Mesenchymal stem cell (in vitro differentiated cells and primary cell): Measurements from ENCODE around the gene GNLY.

ENCODE experiments used
- DNase-seq: peaks from one replicate; pipeline ENCODE4 v3.0.0-alpha.2; 2013
- H2AFZ ChIP-seq: one replicate; pipeline ENCODE4 v1.6.1; 2013; ENCODE audit warnings: low read depth, mild to moderate bottlenecking, control low read depth, inconsistent platforms, low read length, moderate library complexity
- H2AK5ac ChIP-seq: 2 replicates; pipeline ENCODE4 v1.6.1; 2013; ENCODE audit warnings: low read length, moderate library complexity, mild to moderate bottlenecking, inconsistent platforms; ENCODE audit not compliant: severe bottlenecking
- H2BK120ac ChIP-seq: one replicate; pipeline ENCODE4 v1.6.1; 2013; ENCODE audit warnings: low read depth, mild to moderate bottlenecking, inconsistent platforms, low read length, moderate library complexity
- H2BK12ac ChIP-seq, 2 experiments: one replicate each; pipeline ENCODE4 v1.6.1; 2013; ENCODE audit warnings: inconsistent platforms in 2 of 2, low read length in 2 of 2, mild to moderate bottlenecking in 2 of 2, moderate library complexity in 2 of 2, control low read depth in 1 of 2
- H2BK15ac ChIP-seq: one replicate; pipeline ENCODE4 v1.6.1; 2013; ENCODE audit warnings: mild to moderate bottlenecking, low read depth, inconsistent platforms; ENCODE audit not compliant: poor library complexity, severe bottlenecking
- H2BK5ac ChIP-seq: 2 replicates; pipeline ENCODE4 v1.6.1; 2013; ENCODE audit warnings: low read depth, mild to moderate bottlenecking, low read length, control low read depth, inconsistent platforms; ENCODE audit not compliant: poor library complexity, severe bottlenecking
- H3K14ac ChIP-seq, 2 experiments: one replicate each; pipeline ENCODE4 v1.6.1; 2013; ENCODE audit warnings: inconsistent platforms in 2 of 2, low read length in 2 of 2, control low read depth in 1 of 2, mild to moderate bottlenecking in 1 of 2, moderate library complexity in 1 of 2
- H3K18ac ChIP-seq, 2 experiments: one replicate each; pipeline ENCODE4 v1.6.1; 2013; ENCODE audit warnings: inconsistent platforms in 2 of 2, low read length in 2 of 2, control low read depth in 1 of 2, low read depth in 1 of 2, mild to moderate bottlenecking in 1 of 2
- H3K23ac ChIP-seq, 2 experiments: one replicate each; pipeline ENCODE4 v1.6.1; 2013; ENCODE audit warnings: inconsistent platforms in 2 of 2, low read length in 2 of 2, mild to moderate bottlenecking in 2 of 2, moderate library complexity in 2 of 2, control low read depth in 1 of 2
- H3K27ac ChIP-seq: 2 replicates; pipeline ENCODE4 v1.5.1; 2013; ENCODE audit warnings: mild to moderate bottlenecking, moderate library complexity, low read length, control low read depth, inconsistent platforms; ENCODE audit not compliant: poor library complexity, severe bottlenecking
- H3K27me3 ChIP-seq, 2 experiments: 2 replicates each; pipeline versions ENCODE4 v1.6.1 to v1.7.0; 2013; ENCODE audit warnings: low read length in 2 of 2, mild to moderate bottlenecking in 2 of 2, moderate library complexity in 2 of 2, control low read depth in 1 of 2, inconsistent platforms in 1 of 2; ENCODE audit not compliant: control insufficient read depth in 1 of 2, insufficient read depth in 1 of 2
- H3K36me3 ChIP-seq, 2 experiments: 2 replicates each; pipeline versions ENCODE4 v1.6.1 to v1.7.0; 2013; ENCODE audit warnings: low read length in 2 of 2, control low read depth in 1 of 2, inconsistent platforms in 1 of 2, low read depth in 1 of 2, mild to moderate bottlenecking in 1 of 2; ENCODE audit not compliant: insufficient read depth in 2 of 2, control insufficient read depth in 1 of 2
- H3K4ac ChIP-seq, 2 experiments: one replicate each; pipeline ENCODE4 v1.6.1; 2013; ENCODE audit warnings: inconsistent platforms in 2 of 2, low read length in 2 of 2, mild to moderate bottlenecking in 2 of 2, moderate library complexity in 2 of 2, control low read depth in 1 of 2, low read depth in 1 of 2
- H3K4me1 ChIP-seq: 2 replicates; pipeline ENCODE4 v1.6.1; 2013; ENCODE audit warnings: low read depth, low read length, control low read depth; ENCODE audit not compliant: control insufficient read depth, insufficient read depth
- H3K4me2 ChIP-seq: 2 replicates; pipeline ENCODE4 v1.6.1; 2013; ENCODE audit warnings: low read length, mild to moderate bottlenecking, inconsistent platforms; ENCODE audit not compliant: poor library complexity, severe bottlenecking
- H3K4me3 ChIP-seq, 2 experiments: 2 replicates each; pipeline versions ENCODE4 v1.5.1 to v1.7.0; 2013; ENCODE audit warnings: low read length in 2 of 2, mild to moderate bottlenecking in 2 of 2, control low read depth in 1 of 2, low read depth in 1 of 2; ENCODE audit not compliant: insufficient read depth in 1 of 2
- H3K79me1 ChIP-seq: replicated peaks from 2 replicates; pipeline ENCODE4 v1.6.1; 2013; ENCODE audit warnings: mild to moderate bottlenecking, control low read depth, low read length, inconsistent platforms; ENCODE audit not compliant: poor library complexity, severe bottlenecking
- H3K9ac ChIP-seq: 2 replicates; pipeline ENCODE4 v1.7.0; 2013; ENCODE audit warnings: mild to moderate bottlenecking, low read length, moderate library complexity
- H3K9me3 ChIP-seq: 2 replicates; pipeline ENCODE4 v1.7.0; 2013; ENCODE audit warnings: mild to moderate bottlenecking, low read length; ENCODE audit not compliant: control insufficient read depth
- H4K8ac ChIP-seq: one replicate; pipeline ENCODE4 v1.6.1; 2013; ENCODE audit warnings: inconsistent platforms, mild to moderate bottlenecking, low read length, moderate library complexity
- H4K91ac ChIP-seq: one replicate; pipeline ENCODE4 v1.6.1; 2013; ENCODE audit warnings: mild to moderate bottlenecking, low read length, inconsistent platforms
- WGBS: methylation state at CpG from one replicate; pipeline ENCODE4 v1.1.7; 2013; ENCODE audit warnings: mixed read lengths; 5-methylcytosine and 5-hydroxymethylcytosine counted together

The GNLY gene

GRCh38 chr2:85723707-85724360, 29.7 kb downstream of the GNLY start:
- DNase-seq: no peak
- Histone ChIP-seq H2BK5ac (no peak overlapping the region), H3K4me2 (no peak overlapping the region)

GRCh38 chr2:85724731-85725181, 30.6 kb downstream of the GNLY start:
- H3K27ac ChIP-seq: no peak overlapping the region
- 84% methylated on average over 5 of the region's 5 CpGs for WGBS
- no peak overlapping the region for H3K4me2 ChIP-seq
- DNase-seq: no peak
- H3K4me3 ChIP-seq: no peak overlapping the region
- peaks cover 4 to 22% of the 10 kb centered on the region in 2 experiments for H3K27me3 ChIP-seq
- H2BK12ac ChIP-seq: no peak overlapping the region
- H3K36me3 ChIP-seq: no peaks in the 10 kb centered on the region
- no peak overlapping the region for H4K8ac ChIP-seq
- H4K91ac ChIP-seq: no peak overlapping the region
- H3K23ac ChIP-seq: no peak overlapping the region
- no peak overlapping the region for H3K18ac ChIP-seq
- H2BK5ac ChIP-seq: no peak overlapping the region
- H2AK5ac ChIP-seq: no peak overlapping the region
- no peaks in the 10 kb centered on the region for H3K4me1 ChIP-seq
- H2BK120ac ChIP-seq: no peak overlapping the region
- no peak overlapping the region for H3K9ac ChIP-seq
- H2AFZ ChIP-seq: no peak overlapping the region
- H3K79me1 ChIP-seq: no peaks in the 10 kb centered on the region
- H3K4ac ChIP-seq: no peak overlapping the region
- peaks cover 6% of the 10 kb centered on the region for H3K9me3 ChIP-seq
- no peak overlapping the region for H2BK15ac ChIP-seq
- H3K14ac ChIP-seq: peak overlapping the region in 1 of 2 experiments; percentile 29

More at GRCh38 chr2:85723707-85724360, 29.7 kb downstream of the GNLY start:
- 93% methylated on average over 2 of the region's 2 CpGs for WGBS
- no peak overlapping the region for H3K23ac ChIP-seq
- no peak overlapping the region for H3K14ac ChIP-seq
- H3K79me1 ChIP-seq: no peaks in the 10 kb centered on the region
- H3K4me3 ChIP-seq: no peak overlapping the region
- H2BK15ac ChIP-seq: no peak overlapping the region
- no peaks in the 10 kb centered on the region for H3K36me3 ChIP-seq
- no peak overlapping the region for H2BK120ac ChIP-seq
- H2AK5ac ChIP-seq: no peak overlapping the region
- no peak overlapping the region for H2AFZ ChIP-seq
- H2BK12ac ChIP-seq: no peak overlapping the region
- peaks cover 12 to 31% of the 10 kb centered on the region in 2 experiments for H3K27me3 ChIP-seq
- no peaks in the 10 kb centered on the region for H3K4me1 ChIP-seq
- peaks cover 6% of the 10 kb centered on the region for H3K9me3 ChIP-seq
- no peak overlapping the region for H3K27ac ChIP-seq
- H3K9ac ChIP-seq: no peak overlapping the region
- no peak overlapping the region for H3K4ac ChIP-seq
- no peak overlapping the region for H4K91ac ChIP-seq
- no peak overlapping the region for H3K18ac ChIP-seq
- H4K8ac ChIP-seq: no peak overlapping the region

- Histone ChIP-seq H2BK120ac (no peak overlapping the region), H2AFZ (no peak overlapping the region), H3K18ac (no peak overlapping the region), H4K8ac (no peak overlapping the region), H2BK12ac (no peak overlapping the region), H3K9ac (no peak overlapping the region), H3K9me3 (peaks cover 4% of the 10 kb centered on the region), H3K4ac (no peak overlapping the region), H3K36me3 (no peaks in the 10 kb centered on the region), H3K4me1 (no peaks in the 10 kb centered on the region), H2AK5ac (no peak overlapping the region), H3K27me3 (peaks cover 4 to 17% of the 10 kb centered on the region in 2 experiments), H4K91ac (no peak overlapping the region), H3K4me3 (no peak overlapping the region), H3K14ac (no peak overlapping the region), H3K23ac (no peak overlapping the region), H3K79me1 (no peaks in the 10 kb centered on the region), H2BK15ac (no peak overlapping the region), H2BK5ac (no peak overlapping the region), H3K4me2 (no peak overlapping the region), H3K27ac (no peak overlapping the region)
- no peak for DNase-seq
- no CpG with 5 or more reads among the region's 2 CpGs for WGBS
Measured at GRCh38 chr2:85725451-85725850, 31.3 kb downstream of the GNLY start.

GRCh38 chr2:85727798-85728197, 33.6 kb downstream of the GNLY start:
- Histone ChIP-seq H2AK5ac (no peak overlapping the region), H3K18ac (no peak overlapping the region), H4K91ac (no peak overlapping the region), H3K27me3 (peaks cover 4 to 17% of the 10 kb centered on the region in 2 experiments), H2BK5ac (no peak overlapping the region), H3K4ac (no peak overlapping the region), H3K4me2 (no peak overlapping the region), H3K27ac (no peak overlapping the region), H3K4me1 (no peaks in the 10 kb centered on the region), H2AFZ (no peak overlapping the region), H2BK120ac (no peak overlapping the region), H3K79me1 (no peaks in the 10 kb centered on the region), H2BK15ac (no peak overlapping the region), H3K9ac (no peak overlapping the region), H3K14ac (no peak overlapping the region), H3K4me3 (no peak overlapping the region), H2BK12ac (no peak overlapping the region), H3K23ac (no peak overlapping the region), H3K36me3 (no peaks in the 10 kb centered on the region), H3K9me3 (no peaks in the 10 kb centered on the region), H4K8ac (no peak overlapping the region)
- DNase-seq: no peak
- 82% methylated on average over 6 of the region's 10 CpGs for WGBS
